ENCODE data around the gene UQCRC2.
"Not testable (repeated sequence)": the region's sequence is repeated elsewhere in the genome, so short reads cannot be mapped to it uniquely, and the experiment has no call there.

Gene UQCRC2

GRCh38 chr16:21952793-21953540 is at the start of gene UQCRC2:
Gene UQCRC2, plus strand, starts transcription at chr16:21953361. Its CDS starts 63 bp downstream, at chr16:21953424.
- DNase-seq: no peak

DNA sequence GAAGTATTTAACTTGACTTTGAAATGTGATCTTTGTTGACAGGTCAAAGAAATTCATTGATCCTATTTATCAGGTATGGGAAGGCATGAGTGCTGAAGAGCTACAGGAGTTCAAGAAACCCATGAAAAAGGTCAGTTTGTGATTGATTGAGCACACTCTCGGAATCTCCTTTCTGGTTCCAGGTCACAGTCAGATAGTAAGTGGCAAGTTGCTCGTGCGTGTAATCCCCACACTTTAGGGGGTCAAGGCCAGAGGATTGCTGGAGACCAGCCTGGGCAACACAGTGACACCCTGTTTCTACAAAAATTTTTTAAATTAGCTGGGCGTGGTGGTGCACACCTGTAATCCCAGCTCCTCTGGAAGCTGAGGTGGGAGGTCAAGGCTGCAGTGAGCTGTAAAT is 20.5 kb upstream of the UQCRC2 start:
- not testable (repeated sequence) for DNase-seq

DNA sequence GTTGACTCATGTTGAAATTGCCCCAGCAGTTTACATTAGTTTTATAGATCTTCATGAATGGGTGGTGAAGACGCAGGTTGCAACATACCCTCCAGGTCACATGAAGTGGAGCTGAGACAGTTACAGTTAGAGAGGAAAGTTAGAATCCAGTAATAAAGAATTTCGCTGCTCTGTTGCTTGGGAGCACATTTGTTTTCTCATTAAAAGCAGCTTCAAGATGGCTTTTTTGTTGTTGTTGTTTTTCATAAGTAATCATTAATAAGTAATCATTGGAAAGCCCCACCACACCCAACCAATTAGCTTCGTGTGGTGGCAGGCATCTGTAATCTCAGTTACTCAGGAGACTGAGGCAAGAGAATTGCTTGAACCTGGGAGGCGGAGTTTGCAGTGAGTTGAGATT is 19.8 kb upstream of the UQCRC2 start:
- DNase-seq: not testable (repeated sequence)

DNA sequence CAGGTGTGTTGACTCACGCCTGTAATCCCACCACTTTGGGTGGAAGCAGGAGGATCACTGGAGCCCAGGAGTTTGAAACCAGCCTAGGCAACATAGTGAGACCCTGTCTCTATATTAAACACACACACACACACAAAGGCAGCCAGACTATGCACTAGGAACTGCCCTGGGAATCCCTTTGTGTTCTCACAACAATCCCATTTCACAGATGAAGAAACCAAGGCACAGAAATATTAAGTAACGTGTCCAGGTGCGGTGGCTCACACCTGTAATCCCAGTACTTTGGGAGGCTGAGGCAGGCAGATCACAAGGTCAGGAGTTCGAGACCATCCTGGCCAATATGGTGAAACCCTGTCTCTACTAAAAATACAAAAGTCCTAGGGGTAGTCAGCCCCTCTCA is 19.4 kb upstream of the UQCRC2 start:
- DNase-seq: not testable (repeated sequence)

- not testable (repeated sequence) for DNase-seq
Observed at GRCh38 chr16:21936216-21936615, 16.9 kb upstream of the UQCRC2 start.

DNA sequence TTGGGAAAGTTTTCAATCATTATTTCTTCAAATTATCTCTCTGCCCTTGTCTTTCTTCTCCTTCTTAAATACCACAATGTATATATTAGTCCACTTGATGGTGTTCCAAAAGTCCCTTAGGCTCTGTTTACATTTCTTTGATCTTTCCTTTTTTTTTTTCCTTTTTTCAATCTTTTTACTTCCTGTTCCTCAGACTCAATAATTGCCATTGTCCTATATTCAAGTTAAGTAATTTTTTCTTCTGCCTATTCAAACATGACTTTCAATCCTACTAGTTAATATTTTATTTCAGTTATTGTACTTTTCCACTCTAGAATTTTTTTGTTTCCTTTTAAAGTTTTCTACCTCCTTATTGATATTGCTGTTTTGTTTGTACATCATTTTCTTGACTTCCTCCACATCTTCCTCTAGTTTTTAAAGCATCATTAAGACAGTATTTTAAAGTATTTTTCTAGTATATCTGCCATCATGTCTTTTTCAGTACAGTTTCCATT is 15.8 kb upstream of the UQCRC2 start:
- no peak for DNase-seq

DNA sequence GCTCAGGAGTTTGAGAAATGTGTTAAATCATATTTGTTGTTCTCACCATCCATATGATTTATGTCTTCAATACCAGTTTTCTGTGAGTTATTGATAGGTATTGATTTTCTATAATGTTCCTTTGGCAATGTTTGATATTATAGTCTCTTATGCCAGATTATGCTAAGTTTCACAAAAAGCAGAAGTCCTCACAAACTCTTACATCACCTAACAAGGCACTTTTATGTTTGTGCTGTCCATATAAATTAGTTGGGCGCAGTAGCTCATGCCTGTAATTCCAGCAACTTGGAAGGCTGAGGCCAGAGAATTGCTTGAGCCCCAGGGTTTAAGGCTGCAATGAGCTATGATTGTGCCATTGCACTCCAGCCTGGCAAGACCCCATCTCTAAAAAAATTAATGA is 12.6 kb upstream of the UQCRC2 start:
- no peak for DNase-seq

DNA sequence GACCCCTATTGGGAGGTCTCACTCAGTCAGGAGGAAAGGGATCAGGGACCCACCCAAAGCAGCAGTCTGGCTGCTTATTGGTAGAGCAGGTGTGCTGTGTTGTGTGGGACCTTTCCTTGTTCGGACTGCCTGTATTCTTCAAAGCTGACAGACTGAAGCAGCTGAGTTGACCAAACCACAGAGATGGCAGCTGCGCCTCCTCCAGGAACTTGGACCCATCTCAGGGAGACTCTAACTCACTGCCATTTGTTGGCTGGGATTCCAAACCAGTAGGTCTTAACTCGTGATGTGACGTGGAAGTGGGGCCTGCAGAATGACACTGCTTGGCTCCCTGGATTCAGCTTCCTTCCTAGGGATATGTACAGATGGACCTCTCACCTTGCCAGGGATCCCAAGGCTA is 9.6 kb upstream of the UQCRC2 start:
- DNase-seq: no peak

DNA sequence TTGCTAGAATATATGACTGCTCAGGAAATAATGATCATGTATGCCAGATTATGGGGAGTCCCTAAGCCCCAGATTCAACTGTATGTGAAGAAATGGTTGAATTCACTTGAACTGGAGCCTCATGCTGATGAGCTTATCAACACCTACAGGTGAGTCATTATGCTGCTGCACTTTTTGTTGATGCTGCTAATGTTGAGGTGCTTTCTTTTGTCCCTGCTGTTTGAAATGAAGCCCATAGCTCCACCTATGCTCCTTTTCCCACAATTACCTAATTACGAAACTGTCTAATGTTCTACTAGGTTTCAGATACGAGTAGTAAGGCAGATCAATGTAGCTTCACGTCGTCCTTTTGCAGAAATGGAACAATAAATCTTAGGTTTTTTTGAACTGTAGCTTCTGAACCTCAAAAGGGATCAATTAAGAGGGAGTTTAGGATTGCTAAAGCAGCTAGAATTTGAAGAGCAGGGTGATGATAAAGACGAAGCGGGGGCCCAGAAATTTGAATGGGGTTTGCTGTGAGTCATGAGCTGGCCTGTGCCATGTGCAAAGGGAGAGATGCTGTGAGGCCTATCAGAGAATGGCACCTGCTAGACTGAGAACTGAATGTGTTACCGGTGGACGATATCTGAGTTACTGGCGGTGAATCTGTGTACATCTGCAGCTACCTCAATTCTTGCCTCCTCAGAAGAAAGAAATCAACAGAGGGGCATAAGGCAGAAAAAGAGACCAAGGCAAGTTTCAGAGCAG is 6.1 kb upstream of the UQCRC2 start:
- DNase-seq: no peak

- DNase-seq: no peak
Observed at GRCh38 chr16:21949713-21950260, 3.4 kb upstream of the UQCRC2 start.

DNA sequence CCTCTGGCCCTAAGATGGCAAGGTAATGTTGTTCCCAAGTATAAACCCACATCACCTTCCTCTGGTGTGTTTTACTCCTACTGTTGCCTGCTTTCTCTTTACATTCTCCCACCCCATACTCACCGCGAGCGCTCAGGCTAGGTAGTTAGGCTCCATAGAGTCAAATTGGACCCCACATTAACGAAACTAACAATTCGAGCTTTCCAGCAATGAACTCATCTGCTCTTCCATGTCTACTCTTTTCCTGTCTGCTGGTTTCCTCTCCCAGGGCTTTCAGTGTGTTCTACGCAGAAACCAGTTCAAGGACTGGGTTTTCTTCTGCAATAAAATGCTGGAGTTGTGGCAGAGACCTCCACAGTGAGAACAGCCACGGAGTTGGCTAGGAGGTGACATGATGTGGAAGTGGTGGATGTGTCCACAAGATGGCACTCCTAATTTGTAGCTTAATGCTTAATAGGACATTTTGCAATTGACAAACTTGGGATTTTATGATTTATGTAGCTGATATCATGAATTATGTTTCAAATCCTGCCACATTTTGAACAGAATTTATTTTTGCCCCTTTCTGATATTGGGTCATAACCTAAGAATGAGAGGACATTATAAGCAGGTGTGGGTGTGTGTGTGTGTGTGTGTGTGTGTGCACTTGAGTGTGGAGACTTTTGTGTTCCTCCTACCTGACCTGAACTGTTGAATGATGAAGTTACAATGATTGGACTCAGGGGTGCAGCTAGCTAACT is 2.2 kb upstream of the UQCRC2 start:
- DNase-seq: no peak

GRCh38 chr16:21952040-21952792 is 945 bp upstream of the UQCRC2 start:
- no peak for DNase-seq

DNA sequence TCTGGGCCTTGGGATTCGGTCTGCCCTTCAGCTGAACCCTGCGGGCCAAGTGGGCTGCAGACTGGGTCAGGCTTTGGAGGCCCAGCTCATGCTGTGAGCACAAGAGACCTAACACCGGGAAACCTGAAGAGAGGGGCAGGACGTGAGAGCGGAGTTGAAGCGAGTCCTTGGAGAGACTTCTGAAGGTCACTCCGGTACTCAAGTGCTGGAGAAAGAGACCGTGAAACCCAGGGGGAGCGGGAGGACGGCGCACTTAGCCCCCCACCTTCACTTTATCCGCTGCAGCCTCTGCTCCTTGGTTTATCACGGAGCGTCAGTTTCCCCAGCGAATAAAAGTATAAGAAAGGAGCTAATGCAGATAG is 361 bp downstream of the UQCRC2 start:
- DNase-seq: no peak

DNA sequence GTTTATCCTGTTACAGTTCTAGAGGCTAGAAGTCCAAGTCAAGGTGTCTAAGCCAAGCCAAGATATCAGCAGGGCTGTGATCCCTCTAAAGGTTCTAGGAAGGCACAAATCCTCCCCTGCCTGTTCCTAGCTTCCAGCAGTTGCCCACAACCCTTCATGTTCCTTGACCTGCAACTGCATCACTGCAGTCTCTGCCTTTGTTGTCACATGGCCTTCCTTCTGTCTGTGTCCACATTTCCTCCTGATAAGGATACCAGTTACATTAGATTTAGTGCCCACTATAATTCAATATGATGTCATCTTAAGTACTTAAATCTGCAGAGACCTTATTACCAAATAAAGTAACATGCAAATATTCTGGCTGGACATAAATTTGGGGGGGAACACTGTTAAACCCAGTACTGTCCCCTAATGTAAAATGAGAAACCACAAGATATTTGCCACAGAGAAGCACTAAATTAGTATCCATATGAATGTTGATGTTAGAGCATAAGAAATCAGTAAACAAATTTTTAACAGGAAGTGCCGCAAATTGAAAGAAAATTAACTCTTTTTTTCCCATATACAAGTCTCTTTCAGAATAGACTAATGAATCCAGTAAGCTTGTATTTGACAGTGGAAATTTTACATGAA is 4.7 kb downstream of the UQCRC2 start:
- no peak for DNase-seq

DNA sequence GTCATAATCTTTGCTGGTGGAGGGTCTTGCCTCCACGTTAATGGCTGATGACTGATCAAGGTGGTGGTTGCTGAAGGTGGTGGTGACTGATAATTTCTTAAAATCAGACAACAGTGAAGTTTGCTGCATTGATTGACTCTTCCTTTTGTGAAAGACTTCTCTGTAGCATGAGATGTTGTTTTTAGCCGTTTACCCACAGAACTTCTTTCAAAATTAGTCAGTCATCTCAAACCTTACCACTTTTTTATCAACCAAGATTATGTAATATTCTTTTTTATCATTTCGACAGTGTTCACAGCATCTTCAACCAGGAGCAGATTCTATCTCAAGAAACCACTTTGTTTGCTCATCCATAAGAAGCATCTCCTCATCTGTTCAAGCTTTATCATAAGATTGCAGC is 5.9 kb downstream of the UQCRC2 start:
- DNase-seq: no peak

DNA sequence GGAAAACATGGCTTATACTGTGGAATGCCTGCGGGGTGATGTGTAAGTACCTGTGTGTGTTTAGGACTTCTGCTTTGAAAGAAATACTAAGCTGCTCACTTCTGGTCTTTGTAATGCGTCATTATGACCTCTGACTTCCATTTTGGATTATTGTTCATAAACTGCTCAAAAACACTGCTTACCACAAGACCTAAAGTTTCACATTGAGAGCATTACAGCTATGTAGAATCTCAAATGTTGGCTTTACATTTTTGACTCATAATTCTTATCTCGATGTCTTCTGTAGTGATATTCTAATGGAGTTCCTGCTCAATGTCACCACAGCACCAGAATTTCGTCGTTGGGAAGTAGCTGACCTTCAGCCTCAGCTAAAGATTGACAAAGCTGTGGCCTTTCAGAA is 9.3 kb downstream of the UQCRC2 start:
- no peak for DNase-seq

GRCh38 chr16:21963887-21964286 is 10.7 kb downstream of the UQCRC2 start:
- no peak for DNase-seq

DNA sequence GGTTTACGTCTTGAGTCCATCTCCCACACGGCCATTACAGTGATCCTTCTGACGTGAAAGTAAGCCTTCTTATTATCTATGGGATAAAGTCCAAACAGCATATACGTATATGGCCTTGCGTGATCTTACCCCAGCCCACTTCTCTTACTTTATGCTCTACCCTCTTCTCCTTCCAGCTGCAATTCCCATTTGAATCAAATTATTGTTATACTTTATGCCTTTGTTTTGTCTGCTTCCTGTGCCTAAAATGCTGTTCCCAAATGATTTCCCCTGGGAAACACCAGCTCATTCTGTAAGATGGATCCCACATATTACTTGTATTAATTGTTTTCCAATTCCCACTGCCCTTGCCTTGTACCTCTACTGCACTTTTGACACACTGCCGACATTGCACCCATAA is 11.2 kb downstream of the UQCRC2 start:
- DNase-seq: no peak

DNA sequence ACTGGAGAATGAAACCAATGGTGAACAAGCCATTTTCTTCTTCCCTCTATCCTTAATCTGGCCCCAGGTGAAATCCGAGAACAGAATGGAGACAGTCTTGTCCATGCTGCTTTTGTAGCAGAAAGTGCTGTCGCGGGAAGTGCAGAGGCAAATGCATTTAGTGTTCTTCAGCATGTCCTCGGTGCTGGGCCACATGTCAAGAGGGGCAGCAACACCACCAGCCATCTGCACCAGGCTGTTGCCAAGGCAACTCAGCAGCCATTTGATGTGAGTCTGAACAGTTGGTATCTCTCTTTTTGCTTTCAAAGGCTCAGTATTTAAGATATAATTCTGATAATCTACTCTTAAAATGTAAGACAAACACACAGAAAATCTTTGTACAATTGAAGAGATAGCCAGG is 18.7 kb downstream of the UQCRC2 start:
- no peak for DNase-seq

GRCh38 chr16:21973945-21974344 is 20.8 kb downstream of the UQCRC2 start:
- DNase-seq: no peak

GRCh38 chr16:21980032-21980431 is 26.9 kb downstream of the UQCRC2 start:
- DNase-seq: no peak

DNA sequence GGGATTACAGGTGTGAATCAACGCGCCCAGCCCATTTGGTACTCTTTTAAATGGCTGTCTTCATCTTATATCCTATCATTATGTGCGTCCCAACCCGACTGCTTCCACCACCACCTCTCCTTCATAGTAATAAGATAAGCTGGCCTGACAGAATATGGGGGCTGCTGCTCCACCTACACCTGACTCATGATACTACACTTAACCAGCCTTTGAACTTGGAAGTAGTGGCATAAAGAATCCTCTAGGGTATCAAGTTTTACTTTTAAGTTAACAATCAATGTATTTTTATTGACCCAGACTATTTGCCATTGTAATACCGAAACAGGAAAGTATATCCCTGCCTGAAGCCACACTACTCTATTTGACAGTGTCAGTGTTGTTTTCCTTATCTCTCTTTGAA is 28.9 kb downstream of the UQCRC2 start:
- DNase-seq: no peak
